HepG2 (cell line): ENCODE results near the gene SEC14L1. TPM values are rescaled to one million over a fixed set of nuclear protein-coding genes. Genes with fewer than 3 reads are reported as not detected.

Experiments
- ARHGAP35 ChIP-seq: sonication (generic); formaldehyde crosslinking; IDR thresholded peaks from 2 replicates; pipeline ENCODE4 v1.9.0; 2022; ENCODE audit warnings: mild to moderate bottlenecking, inconsistent platforms, moderate library complexity, missing genetic modification reagents, borderline replicate concordance
- ATRX ChIP-seq: sonication (generic); formaldehyde crosslinking; IDR thresholded peaks from 2 replicates; pipeline ENCODE4 v1.4.0; 2020; ENCODE audit warnings: missing genetic modification reagents, borderline replicate concordance
- CHD2 ChIP-seq: IDR thresholded peaks from 2 replicates; pipeline ENCODE4 v1.6.1; 2011; ENCODE audit warnings: low read depth, low read length, improper control_type of control experiment
- IKZF1 ChIP-seq: fragments of 450-650 bp; IDR thresholded peaks from 2 replicates; pipeline ENCODE4 v1.7.1; 2016
- IKZF4 ChIP-seq: sonication (generic); formaldehyde crosslinking; IDR thresholded peaks from 2 replicates; pipeline ENCODE4 v1.5.1; 2020; ENCODE audit warnings: borderline replicate concordance, mild to moderate bottlenecking, low read depth, missing genetic modification reagents; ENCODE audit errors: not compliant biosample characterization
- ISL2 ChIP-seq: sonication (generic); formaldehyde crosslinking; IDR thresholded peaks from 2 replicates; pipeline ENCODE4 v1.5.0; 2020; ENCODE audit warnings: missing genetic modification reagents
- KDM5A ChIP-seq: fragments of 200-600 bp; sonication (generic); IDR thresholded peaks from 2 replicates; pipeline ENCODE4 v1.7.0; 2018; ENCODE audit warnings: antibody characterized with exemption, mild to moderate bottlenecking, low read length, borderline replicate concordance
- NFKB2 ChIP-seq: sonication (generic); formaldehyde crosslinking; IDR thresholded peaks from 2 replicates; pipeline ENCODE4 v1.4.0; 2020; ENCODE audit warnings: missing genetic modification reagents, borderline replicate concordance
- NKX3-1 ChIP-seq: sonication (generic); formaldehyde crosslinking; IDR thresholded peaks from 2 replicates; pipeline ENCODE4 v1.5.0; 2020; ENCODE audit warnings: missing genetic modification reagents
- PAF1 ChIP-seq: IDR thresholded peaks from 2 replicates; pipeline ENCODE4 v1.6.1; 2016; ENCODE audit warnings: missing genetic modification reagents, missing compliant biosample characterization
- PCBP1 ChIP-seq: fragments of 200-400 bp; formaldehyde crosslinking; IDR thresholded peaks from 2 replicates; pipeline ENCODE4 v1.6.1; 2017; ENCODE audit warnings: mild to moderate bottlenecking, low read depth, low read length, borderline replicate concordance
- PHB2 ChIP-seq: fragments of 450-650 bp; IDR thresholded peaks from 2 replicates; pipeline ENCODE4 v1.6.1; 2018; ENCODE audit not compliant: partially characterized antibody
- RBM22 ChIP-seq: fragments of 200-400 bp; formaldehyde crosslinking; optimal IDR thresholded peaks from 2 replicates; pipeline ENCODE3; 2017; ENCODE audit warnings: mild to moderate bottlenecking, low read length, moderate library complexity
- SAP130 ChIP-seq: IDR thresholded peaks from 2 replicates; pipeline ENCODE4 v1.6.1; 2016; ENCODE audit warnings: low read depth
- ZNF205 ChIP-seq: IDR thresholded peaks from 2 replicates; pipeline ENCODE4 v1.6.1; 2018; ENCODE audit warnings: missing biosample characterization, missing genetic modification reagents
- ZNF350 ChIP-seq: sonication (generic); formaldehyde crosslinking; IDR thresholded peaks from 2 replicates; pipeline ENCODE4 v1.4.0; 2020; ENCODE audit warnings: mild to moderate bottlenecking, low read depth, missing genetic modification reagents, borderline replicate concordance
- ZNF451 ChIP-seq: sonication (generic); formaldehyde crosslinking; IDR thresholded peaks from 2 replicates; pipeline ENCODE4 v1.5.0; 2020; ENCODE audit warnings: mild to moderate bottlenecking, missing genetic modification reagents
- ZNF577 ChIP-seq: sonication (generic); formaldehyde crosslinking; IDR thresholded peaks from 2 replicates; pipeline ENCODE4 v1.4.0; 2020; ENCODE audit warnings: mild to moderate bottlenecking, low read depth, missing genetic modification reagents, borderline replicate concordance
- ZNF616 ChIP-seq: sonication (generic); formaldehyde crosslinking; IDR thresholded peaks from 2 replicates; pipeline ENCODE4 v1.5.0; 2020; ENCODE audit warnings: low read depth, mild to moderate bottlenecking, missing genetic modification reagents
- ZNF850 ChIP-seq: sonication (generic); formaldehyde crosslinking; conservative IDR thresholded peaks from 2 replicates; pipeline ENCODE4 v1.9.0; 2021; ENCODE audit warnings: mild to moderate bottlenecking, missing genetic modification reagents
- polyA plus RNA-seq, 8 experiments: library from polyadenylated mRNA; depleted of rRNA in 3 of 8; stranded (reverse) in 7 of 8; unstranded in 1 of 8; fragments of >200 nt; fragmentation: Illumina TruSeq in 4 of 8; extraction: Trizol in 4 of 8; gene quantifications; 2 replicates each; pipeline versions ENCODE4 v1.2.1 to v1.2.3, GENCODE V29; 2011 to 2016; ENCODE audit warnings: low read depth in 4 of 8, missing spikeins in 1 of 8, mixed read lengths in 1 of 8; ENCODE audit not compliant: insufficient read depth in 1 of 8
- total RNA-seq, 5 experiments: library from RNA; depleted of rRNA; stranded (reverse); fragments of >200 nt; fragmentation: Illumina TruSeq; extraction: Trizol; gene quantifications; 2 replicates each; pipeline ENCODE4 v1.2.3, GENCODE V29; 2016; ENCODE audit warnings: low read depth in 1 of 5
- TF ChIP-seq, protein P1 (sequence below): sonication (generic); formaldehyde crosslinking; IDR thresholded peaks from 2 replicates; pipeline ENCODE4 v1.4.0; 2020; ENCODE audit warnings: missing genetic modification reagents, borderline replicate concordance
- TF ChIP-seq, protein P2 (sequence below): sonication (generic); formaldehyde crosslinking; IDR thresholded peaks from 2 replicates; pipeline ENCODE4 v1.8.0; 2022; ENCODE audit warnings: mild to moderate bottlenecking, missing genetic modification reagents; ENCODE audit not compliant: insufficient replicate concordance
- TF ChIP-seq, protein P3 (sequence below): sonication (generic); formaldehyde crosslinking; IDR thresholded peaks from 2 replicates; pipeline ENCODE4 v1.5.0; 2020; ENCODE audit warnings: mild to moderate bottlenecking, missing genetic modification reagents
- TF ChIP-seq, protein P4 (sequence below): IDR thresholded peaks from 2 replicates; pipeline ENCODE4 v1.6.1; 2016

Gene SEC14L1
- total and polyA plus RNA-seq, 2 of the 13 experiments (the other 11 are each of a cell fraction or from before 2014, with no cell fraction given): 26.3 to 43.9 TPM

DNA sequence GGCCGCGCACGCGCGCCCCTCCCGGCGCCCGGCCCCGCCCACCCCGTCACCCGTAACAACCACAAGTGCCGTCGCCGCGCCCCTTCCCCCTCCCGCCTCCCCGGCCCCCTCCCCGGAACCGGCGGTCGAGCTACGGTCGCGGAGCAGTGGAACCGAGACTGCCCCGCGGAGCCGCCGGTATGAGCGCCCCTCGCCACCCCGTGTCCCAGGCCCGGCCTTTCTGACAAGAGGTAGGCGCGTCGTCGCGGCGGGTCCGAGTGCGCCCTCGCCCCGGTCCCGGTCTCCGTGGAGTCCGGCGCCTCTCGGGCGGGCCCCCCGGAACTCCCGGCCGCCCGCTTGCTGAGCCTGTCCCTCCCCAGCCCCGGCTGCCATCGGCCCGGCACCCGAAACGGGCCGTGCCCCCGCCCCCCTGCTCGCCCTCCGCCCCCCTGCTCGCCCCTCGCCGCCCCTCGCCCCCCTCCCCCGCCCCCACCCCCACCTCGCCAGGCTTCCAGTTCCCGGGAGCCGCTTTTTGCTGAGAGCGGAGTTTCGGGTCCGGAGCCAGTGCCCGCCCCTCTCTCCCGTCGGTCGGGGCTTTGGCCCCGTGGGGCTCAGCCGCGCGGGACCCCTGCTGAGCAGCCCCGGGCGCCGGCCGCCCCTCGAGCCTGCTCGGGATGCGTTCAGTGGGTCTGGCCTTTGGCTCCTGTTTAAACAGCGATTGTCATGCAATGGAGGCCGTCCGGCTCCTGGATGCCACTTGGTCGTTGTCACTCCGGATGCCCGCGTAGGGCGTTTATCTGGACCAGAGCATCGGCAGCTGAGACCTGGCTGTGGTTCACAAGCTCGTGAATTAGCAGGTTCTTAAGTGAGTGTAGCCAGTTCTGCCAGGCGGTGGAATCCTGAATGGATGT lies at the start of gene SEC14L1 (continued):
- TF ChIP-seq, protein P1, sequence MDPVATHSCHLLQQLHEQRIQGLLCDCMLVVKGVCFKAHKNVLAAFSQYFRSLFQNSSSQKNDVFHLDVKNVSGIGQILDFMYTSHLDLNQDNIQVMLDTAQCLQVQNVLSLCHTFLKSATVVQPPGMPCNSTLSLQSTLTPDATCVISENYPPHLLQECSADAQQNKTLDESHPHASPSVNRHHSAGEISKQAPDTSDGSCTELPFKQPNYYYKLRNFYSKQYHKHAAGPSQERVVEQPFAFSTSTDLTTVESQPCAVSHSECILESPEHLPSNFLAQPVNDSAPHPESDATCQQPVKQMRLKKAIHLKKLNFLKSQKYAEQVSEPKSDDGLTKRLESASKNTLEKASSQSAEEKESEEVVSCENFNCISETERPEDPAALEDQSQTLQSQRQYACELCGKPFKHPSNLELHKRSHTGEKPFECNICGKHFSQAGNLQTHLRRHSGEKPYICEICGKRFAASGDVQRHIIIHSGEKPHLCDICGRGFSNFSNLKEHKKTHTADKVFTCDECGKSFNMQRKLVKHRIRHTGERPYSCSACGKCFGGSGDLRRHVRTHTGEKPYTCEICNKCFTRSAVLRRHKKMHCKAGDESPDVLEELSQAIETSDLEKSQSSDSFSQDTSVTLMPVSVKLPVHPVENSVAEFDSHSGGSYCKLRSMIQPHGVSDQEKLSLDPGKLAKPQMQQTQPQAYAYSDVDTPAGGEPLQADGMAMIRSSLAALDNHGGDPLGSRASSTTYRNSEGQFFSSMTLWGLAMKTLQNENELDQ (CRISPR knock-in tag): no peak
- TF ChIP-seq ZNF451 (CRISPR knock-in tag) (no peak), ZNF350 (peak; percentile 51; the same call in 1 of the 2 replicates), IKZF4 (CRISPR knock-in tag) (no peak), CHD2 (no peak), IKZF1 (no peak), ISL2 (CRISPR knock-in tag) (no peak), SAP130 (peak; percentile 22; the same call in 1 of the 2 replicates), NFKB2 (CRISPR knock-in tag) (peak; percentile 44; the same call in 1 of the 2 replicates), ATRX (CRISPR knock-in tag) (no peak), RBM22 (no peak), KDM5A (no peak; the same call in 1 of the 2 replicates), ZNF850 (CRISPR knock-in tag) (no peak; the same call in 1 of the 2 replicates), PAF1 (CRISPR knock-in tag) (no peak), ZNF205 (no peak), NKX3-1 (no peak), PCBP1 (no peak), PHB2 (no peak), ZNF577 (CRISPR knock-in tag) (no peak), ARHGAP35 (CRISPR knock-in tag) (no peak), ZNF616 (CRISPR knock-in tag) (no peak)
- TF ChIP-seq, protein P2, sequence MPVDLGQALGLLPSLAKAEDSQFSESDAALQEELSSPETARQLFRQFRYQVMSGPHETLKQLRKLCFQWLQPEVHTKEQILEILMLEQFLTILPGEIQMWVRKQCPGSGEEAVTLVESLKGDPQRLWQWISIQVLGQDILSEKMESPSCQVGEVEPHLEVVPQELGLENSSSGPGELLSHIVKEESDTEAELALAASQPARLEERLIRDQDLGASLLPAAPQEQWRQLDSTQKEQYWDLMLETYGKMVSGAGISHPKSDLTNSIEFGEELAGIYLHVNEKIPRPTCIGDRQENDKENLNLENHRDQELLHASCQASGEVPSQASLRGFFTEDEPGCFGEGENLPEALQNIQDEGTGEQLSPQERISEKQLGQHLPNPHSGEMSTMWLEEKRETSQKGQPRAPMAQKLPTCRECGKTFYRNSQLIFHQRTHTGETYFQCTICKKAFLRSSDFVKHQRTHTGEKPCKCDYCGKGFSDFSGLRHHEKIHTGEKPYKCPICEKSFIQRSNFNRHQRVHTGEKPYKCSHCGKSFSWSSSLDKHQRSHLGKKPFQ (CRISPR knock-in tag): no peak
- TF ChIP-seq, protein P3, sequence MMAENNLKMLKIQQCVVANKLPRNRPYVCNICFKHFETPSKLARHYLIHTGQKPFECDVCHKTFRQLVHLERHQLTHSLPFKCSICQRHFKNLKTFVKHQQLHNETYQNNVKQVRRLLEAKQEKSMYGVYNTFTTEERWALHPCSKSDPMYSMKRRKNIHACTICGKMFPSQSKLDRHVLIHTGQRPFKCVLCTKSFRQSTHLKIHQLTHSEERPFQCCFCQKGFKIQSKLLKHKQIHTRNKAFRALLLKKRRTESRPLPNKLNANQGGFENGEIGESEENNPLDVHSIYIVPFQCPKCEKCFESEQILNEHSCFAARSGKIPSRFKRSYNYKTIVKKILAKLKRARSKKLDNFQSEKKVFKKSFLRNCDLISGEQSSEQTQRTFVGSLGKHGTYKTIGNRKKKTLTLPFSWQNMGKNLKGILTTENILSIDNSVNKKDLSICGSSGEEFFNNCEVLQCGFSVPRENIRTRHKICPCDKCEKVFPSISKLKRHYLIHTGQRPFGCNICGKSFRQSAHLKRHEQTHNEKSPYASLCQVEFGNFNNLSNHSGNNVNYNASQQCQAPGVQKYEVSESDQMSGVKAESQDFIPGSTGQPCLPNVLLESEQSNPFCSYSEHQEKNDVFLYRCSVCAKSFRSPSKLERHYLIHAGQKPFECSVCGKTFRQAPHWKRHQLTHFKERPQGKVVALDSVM (CRISPR knock-in tag): peak; percentile 8; the same call in 1 of the 2 replicates
- TF ChIP-seq, protein P4, sequence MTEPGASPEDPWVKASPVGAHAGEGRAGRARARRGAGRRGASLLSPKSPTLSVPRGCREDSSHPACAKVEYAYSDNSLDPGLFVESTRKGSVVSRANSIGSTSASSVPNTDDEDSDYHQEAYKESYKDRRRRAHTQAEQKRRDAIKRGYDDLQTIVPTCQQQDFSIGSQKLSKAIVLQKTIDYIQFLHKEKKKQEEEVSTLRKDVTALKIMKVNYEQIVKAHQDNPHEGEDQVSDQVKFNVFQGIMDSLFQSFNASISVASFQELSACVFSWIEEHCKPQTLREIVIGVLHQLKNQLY: no peak
